ENCODE data around the gene SAP30BP.

Gene SAP30BP

GRCh38 chr17:75748706-75749105, 81.6 kb downstream of the SAP30BP start:
- DNase-seq: no peak

GRCh38 chr17:75749545-75750389, 82.6 kb downstream of the SAP30BP start:
- no peak for DNase-seq

- no peak for DNase-seq
Measured at GRCh38 chr17:75750661-75751423, 83.7 kb downstream of the SAP30BP start.

GRCh38 chr17:75751676-75752404, 84.7 kb downstream of the SAP30BP start:
- DNase-seq: no peak

GRCh38 chr17:75752405-75752709, 85.2 kb downstream of the SAP30BP start:
- no peak for DNase-seq

GRCh38 chr17:75752802-75753513, 85.8 kb downstream of the SAP30BP start:
- DNase-seq: no peak

GRCh38 chr17:75753514-75754377, 86.6 kb downstream of the SAP30BP start:
- DNase-seq: no peak

- DNase-seq: no peak
Measured at GRCh38 chr17:75754378-75755204, 87.5 kb downstream of the SAP30BP start.

- DNase-seq: no peak
Measured at GRCh38 chr17:75755205-75755901, 88.2 kb downstream of the SAP30BP start.

GRCh38 chr17:75755990-75756389, 88.9 kb downstream of the SAP30BP start:
- no peak for DNase-seq

GRCh38 chr17:75756451-75757085, 89.4 kb downstream of the SAP30BP start:
- DNase-seq: no peak

- DNase-seq: no peak
Measured at GRCh38 chr17:75757086-75757681, 90.0 kb downstream of the SAP30BP start.

All from SIG-M5 (cell line).